Measurements from ENCODE around the gene TRIM41. TPM values are rescaled to one million over a fixed set of nuclear protein-coding genes. Genes with fewer than 3 reads are reported as not detected.

Gene TRIM41
- total RNA-seq, 4 donors from 2014 or later, result 9.7 to 17.6 (median 12.1) TPM

GRCh38 chr5:181255276-181255675 lies 32.2 kb downstream of the TRIM41 start:
- no peaks in the 10 kb centered on the region for H3K9me3 ChIP-seq
- no peak overlapping the region for H3K4me3 ChIP-seq
- 8 to 50% methylated on average over 1 of the region's 1 CpG for WGBS, 2 donors (ENCODE audit: low coverage in 1 of 2)
- TF ChIP-seq EP300 (IDR thresholded peaks at IDR 0.05), result no peak
- no peak for TF ChIP-seq POLR2AphosphoS5 (IDR thresholded peaks at IDR 0.05)
- TF ChIP-seq, protein P1, sequence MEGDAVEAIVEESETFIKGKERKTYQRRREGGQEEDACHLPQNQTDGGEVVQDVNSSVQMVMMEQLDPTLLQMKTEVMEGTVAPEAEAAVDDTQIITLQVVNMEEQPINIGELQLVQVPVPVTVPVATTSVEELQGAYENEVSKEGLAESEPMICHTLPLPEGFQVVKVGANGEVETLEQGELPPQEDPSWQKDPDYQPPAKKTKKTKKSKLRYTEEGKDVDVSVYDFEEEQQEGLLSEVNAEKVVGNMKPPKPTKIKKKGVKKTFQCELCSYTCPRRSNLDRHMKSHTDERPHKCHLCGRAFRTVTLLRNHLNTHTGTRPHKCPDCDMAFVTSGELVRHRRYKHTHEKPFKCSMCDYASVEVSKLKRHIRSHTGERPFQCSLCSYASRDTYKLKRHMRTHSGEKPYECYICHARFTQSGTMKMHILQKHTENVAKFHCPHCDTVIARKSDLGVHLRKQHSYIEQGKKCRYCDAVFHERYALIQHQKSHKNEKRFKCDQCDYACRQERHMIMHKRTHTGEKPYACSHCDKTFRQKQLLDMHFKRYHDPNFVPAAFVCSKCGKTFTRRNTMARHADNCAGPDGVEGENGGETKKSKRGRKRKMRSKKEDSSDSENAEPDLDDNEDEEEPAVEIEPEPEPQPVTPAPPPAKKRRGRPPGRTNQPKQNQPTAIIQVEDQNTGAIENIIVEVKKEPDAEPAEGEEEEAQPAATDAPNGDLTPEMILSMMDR (IDR thresholded peaks at IDR 0.05), result no peak
- no peak for TF ChIP-seq POLR2A (IDR thresholded peaks at IDR 0.05)
- H3K27ac ChIP-seq, result no peak overlapping the region
- ATAC-seq, result no peak
- H3K4me1 ChIP-seq, result peaks cover 0 to 100% (median 41%) of the 10 kb centered on the region in 3 donors
- H3K27me3 ChIP-seq, result no peaks in the 10 kb centered on the region
- peaks cover 0 to 42% of the 10 kb centered on the region in 2 donors for H3K36me3 ChIP-seq

- H3K27ac ChIP-seq, result no peak overlapping the region
- no peak for ATAC-seq
- no peaks in the 10 kb centered on the region for H3K27me3 ChIP-seq
- no peak overlapping the region for H3K4me3 ChIP-seq
- H3K36me3 ChIP-seq, result peaks cover 0 to 35% of the 10 kb centered on the region in 2 donors
- no peaks in the 10 kb centered on the region for H3K9me3 ChIP-seq
- peaks cover 0 to 93% (median 41%) of the 10 kb centered on the region in 3 donors for H3K4me1 ChIP-seq
- no peak for TF ChIP-seq POLR2AphosphoS5 (IDR thresholded peaks at IDR 0.05)
- TF ChIP-seq EP300 (IDR thresholded peaks at IDR 0.05), result no peak
- TF ChIP-seq POLR2A (IDR thresholded peaks at IDR 0.05), result no peak
- TF ChIP-seq, protein P1 (IDR thresholded peaks at IDR 0.05), result no peak
- WGBS, 2 donors (ENCODE audit: low coverage in 1 of 2), result 72 to 81% methylated on average over 6 of the region's 7 CpGs
Observed at GRCh38 chr5:181255836-181256578, 32.9 kb downstream of the TRIM41 start.

- H3K4me1 ChIP-seq, result peaks cover 0 to 77% (median 37%) of the 10 kb centered on the region in 3 donors
- WGBS, 2 donors (ENCODE audit: low coverage in 1 of 2), result 52 to 54% methylated on average over 3 of the region's 3 CpGs
Observed at GRCh38 chr5:181258576-181258975, 35.5 kb downstream of the TRIM41 start.

DNA sequence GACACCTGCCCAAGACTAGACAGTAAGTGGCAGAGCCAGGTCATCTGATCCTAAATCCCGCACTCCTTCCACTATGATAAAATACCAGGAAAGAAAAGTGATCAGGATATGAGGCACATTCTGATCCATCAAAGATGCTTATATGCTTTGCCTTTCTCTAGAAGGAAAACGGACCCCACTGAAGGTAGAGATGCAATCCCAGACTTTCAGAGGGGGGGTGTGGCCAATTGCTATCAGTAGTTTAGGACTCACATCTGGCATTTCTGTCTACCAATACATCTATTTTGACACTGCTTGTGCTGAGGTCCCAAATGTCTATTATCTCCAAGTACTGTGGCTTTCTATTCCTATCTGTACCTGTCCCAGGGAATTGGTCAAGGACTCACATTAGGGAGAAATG lies 36.2 kb downstream of the TRIM41 start:
- no peak for TF ChIP-seq POLR2AphosphoS5 (IDR thresholded peaks at IDR 0.05)
- TF ChIP-seq EP300 (IDR thresholded peaks at IDR 0.05), result no peak
- TF ChIP-seq, protein P1 (IDR thresholded peaks at IDR 0.05), result no peak
- TF ChIP-seq POLR2A (IDR thresholded peaks at IDR 0.05), result no peak
- Histone ChIP-seq H3K36me3 (peaks cover 0 to 18% of the 10 kb centered on the region in 2 donors), H3K27me3 (no peaks in the 10 kb centered on the region), H3K4me1 (peaks cover 0 to 70% (median 37%) of the 10 kb centered on the region in 3 donors), H3K4me3 (peak overlapping the region; percentile 75 to 94), H3K27ac (peak overlapping the region in 3 of 4 donors; percentile 99 to 100 (median 100)), H3K9me3 (no peaks in the 10 kb centered on the region)
- ATAC-seq, result no peak
- 30 to 31% methylated on average over 2 of the region's 2 CpGs for WGBS, 2 donors (ENCODE audit: low coverage in 1 of 2)

More at GRCh38 chr5:181258576-181258975, 35.5 kb downstream of the TRIM41 start:
- H3K9me3 ChIP-seq, result no peaks in the 10 kb centered on the region
- H3K27me3 ChIP-seq, result no peaks in the 10 kb centered on the region
- ATAC-seq, result no peak
- TF ChIP-seq EP300 (IDR thresholded peaks at IDR 0.05), result no peak
- no peak for TF ChIP-seq POLR2A (IDR thresholded peaks at IDR 0.05)
- TF ChIP-seq, protein P1 (IDR thresholded peaks at IDR 0.05), result no peak
- no peak for TF ChIP-seq POLR2AphosphoS5 (IDR thresholded peaks at IDR 0.05)
- peak overlapping the region in 1 of 4 donors; percentile 100 for H3K27ac ChIP-seq
- H3K4me3 ChIP-seq, result peak overlapping the region; percentile 75 to 94
- H3K36me3 ChIP-seq, result peaks cover 0 to 19% of the 10 kb centered on the region in 2 donors
